Panc1 (cell line): Measurements from ENCODE around the gene LAMA5. TPM values are rescaled to one million over a fixed set of nuclear protein-coding genes. Genes with fewer than 3 reads are reported as not detected.

Experiments
- ATAC-seq: fragments of 200-7000 bp; cut with Tn5 transposase; 2 replicates; pipeline ENCODE4 v1.9.1; 2020; ENCODE audit warnings: mild to moderate bottlenecking, moderate library complexity
- BruUV-seq: library from RNA; stranded (reverse); fragments of 400-500 nt; replicated peaks from 2 replicates; lab custom pipeline; 2021; lab: Mats Ljungman, UMichigan
- CTCF ChIA-PET: fragments of 300-600 bp; sonication (Branson Sonifier 250); formaldehyde crosslinking; loops from one replicate; lab custom pipeline; 2022; ENCODE audit warnings: antibody characterized with exemption; lab: Charles Lee
- POLR2A ChIA-PET: fragments of 300-600 bp; sonication (Branson Sonifier 250); formaldehyde crosslinking; loops from one replicate; lab custom pipeline; 2022; ENCODE audit warnings: antibody characterized with exemption; lab: Charles Lee
- DNase-seq: peaks from one replicate; pipeline ENCODE4 v3.0.0-alpha.2; 2010; ENCODE audit warnings: low read depth, low spot score
- H3K27ac ChIP-seq: 2 replicates; pipeline ENCODE4 v1.5.1; 2011; ENCODE audit warnings: mild to moderate bottlenecking, low read length, inconsistent platforms
- H3K27me3 ChIP-seq: fragments of 200-500 bp; sonication (Bioruptor generic); 2 replicates; pipeline ENCODE4 v1.6.0; 2014; ENCODE audit warnings: low read length, inconsistent platforms; ENCODE audit not compliant: control insufficient read depth, insufficient read depth
- H3K36me3 ChIP-seq: fragments of 200-500 bp; sonication (Bioruptor generic); 2 replicates; pipeline ENCODE4 v1.5.1; 2014; ENCODE audit warnings: inconsistent platforms, mild to moderate bottlenecking, low read length, moderate library complexity; ENCODE audit not compliant: control insufficient read depth, insufficient read depth
- H3K4me1 ChIP-seq: 2 replicates; pipeline ENCODE4 v1.5.1; 2011; ENCODE audit warnings: inconsistent platforms, mild to moderate bottlenecking, low read length, moderate library complexity; ENCODE audit not compliant: control insufficient read depth, insufficient read depth
- H3K4me3 ChIP-seq, 2 experiments: 2 replicates each; pipeline ENCODE4 v1.5.1; 2011 to 2012; ENCODE audit warnings: low read depth in 2 of 2, low read length in 2 of 2, mild to moderate bottlenecking in 2 of 2, inconsistent platforms in 1 of 2, moderate library complexity in 1 of 2
- H3K9me3 ChIP-seq: fragments of 200-500 bp; sonication (Bioruptor generic); 2 replicates; pipeline ENCODE4 v1.5.1; 2014; ENCODE audit warnings: low read depth, mild to moderate bottlenecking, inconsistent platforms, low read length, moderate library complexity; ENCODE audit not compliant: control insufficient read depth, insufficient read depth
- CTCF ChIP-seq: fragments of 450-650 bp; IDR thresholded peaks from 2 replicates; pipeline ENCODE4 v1.5.1; 2017; ENCODE audit warnings: mild to moderate bottlenecking
- POLR2AphosphoS5 ChIP-seq: IDR thresholded peaks from 2 replicates; pipeline ENCODE4 v1.6.1; 2012; ENCODE audit warnings: mild to moderate bottlenecking, low read depth, low read length, moderate library complexity
- REST ChIP-seq, 2 experiments: IDR thresholded peaks; 2 replicates each; pipeline ENCODE4 v1.6.1; 2011 to 2012; ENCODE audit warnings: low read depth in 2 of 2, control low read depth in 1 of 2, low read length in 1 of 2, mild to moderate bottlenecking in 1 of 2, moderate library complexity in 1 of 2; ENCODE audit not compliant: insufficient read depth in 1 of 2
- SIN3A ChIP-seq: IDR thresholded peaks from 2 replicates; pipeline ENCODE4 v1.6.1; 2012; ENCODE audit warnings: low read depth, mild to moderate bottlenecking, low read length, moderate library complexity, borderline replicate concordance; ENCODE audit not compliant: insufficient read depth
- TCF7L2 ChIP-seq: IDR thresholded peaks from 2 replicates; pipeline ENCODE4 v1.6.1; 2011; ENCODE audit warnings: mild to moderate bottlenecking, low read depth, low read length, inconsistent platforms
- in situ Hi-C: cut with HindIII; loops from 2 replicates; pipeline ENCODE4 v1.10.0; 2016; ENCODE audit warnings: low sequenced_read_pairs, low pct_unique_long_range_greater_than_20kb
- intact Hi-C: fragments of 100-400 bp; cut with micrococcal nuclease; formaldehyde crosslinking; loops from one replicate; pipeline ENCODE4 v1.10.0; 2022; ENCODE audit not compliant: unreplicated experiment
- total RNA-seq: library from RNA; stranded (reverse); gene quantifications from one replicate; pipeline ENCODE4 v1.2.1, GENCODE V29; 2021; ENCODE audit not compliant: unreplicated experiment

The LAMA5 gene
- total RNA-seq, 1 experiment from 2014 or later = 497 TPM

GRCh38 chr20:62369815-62370114 is 2.7 kb upstream of the LAMA5 start:
- H3K27me3 ChIP-seq = no peaks in the 10 kb centered on the region
- H3K4me3 ChIP-seq = peak overlapping the region in 1 of 2 experiments; percentile 53; a peak in 1 of 4 replicates
- no peak for DNase-seq
- in situ Hi-C loops = no loop called here
- TF ChIP-seq REST (IDR thresholded peaks at IDR 0.05; ENCODE audit: insufficient read depth in 1 of 2, low read depth in 2 of 2, low read length in 1 of 2) (no peak), SIN3A (no peak), POLR2AphosphoS5 (no peak; the same call in 1 of the 2 replicates), CTCF (no peak), TCF7L2 (no peak)
- H3K9me3 ChIP-seq = no peaks in the 10 kb centered on the region
- BruUV-seq = TSS peak; percentile 67
- CTCF ChIA-PET = no interaction called here
- H3K36me3 ChIP-seq = no peaks in the 10 kb centered on the region; the same call in 1 of the 2 replicates
- peaks cover 64% of the 10 kb centered on the region for H3K4me1 ChIP-seq
- H3K27ac ChIP-seq = peak overlapping the region; percentile 94
- POLR2A ChIA-PET = interaction anchor here (0.6 kb wide), 2 partner anchors 9 to 111 kb away, joined by 4 read pairs; no protein-coding TSS in a partner anchor
- intact Hi-C loops = no loop called here
- ATAC-seq = no peak

- no peaks in the 10 kb centered on the region; the same call in 1 of the 2 replicates for H3K36me3 ChIP-seq
- in situ Hi-C loops (no loop called here), intact Hi-C loops (no loop called here)
- no TSS peak for BruUV-seq
- no peak for TF ChIP-seq POLR2AphosphoS5
- peak; percentile 76 for TF ChIP-seq CTCF
- no peak for TF ChIP-seq REST (IDR thresholded peaks at IDR 0.05; ENCODE audit: insufficient read depth in 1 of 2, low read depth in 2 of 2, low read length in 1 of 2)
- no peak for TF ChIP-seq TCF7L2
- no peaks in the 10 kb centered on the region for H3K9me3 ChIP-seq
- peak overlapping the region; percentile 94 for H3K27ac ChIP-seq
- ChIA-PET POLR2A (interaction anchor here (0.6 to 0.7 kb wide), 3 partner anchors 8 to 112 kb away, joined by 3 to 4 read pairs (median 4); no protein-coding TSS in a partner anchor), CTCF (interaction anchor here (0.7 to 1.4 kb wide), 6 partner anchors 9 to 139 kb away, joined by 3 to 8 read pairs (median 6); partner anchors contain the start of gene ADRM1)
- peaks cover 64% of the 10 kb centered on the region for H3K4me1 ChIP-seq
- peak; percentile 35 for ATAC-seq
- no peak for DNase-seq
- peak overlapping the region; percentile 53 to 89 for H3K4me3 ChIP-seq
- no peaks in the 10 kb centered on the region for H3K27me3 ChIP-seq
These were observed 2.1 kb upstream of the LAMA5 start for GRCh38 chr20:62368976-62369814.
